Smooth muscle cell (in vitro differentiated cells): Measurements from ENCODE around the gene S100A10. TPM values are rescaled to one million over a fixed set of nuclear protein-coding genes. Genes with fewer than 3 reads are reported as not detected.

Experiments
- DNase-seq: peaks from one replicate; lab custom pipeline; 2025; ENCODE audit not compliant: unreplicated experiment; lab: John Stamatoyannopoulos, UW
- H2AFZ ChIP-seq: fragments of 200-600 bp; sonication (generic); 2 replicates; pipeline ENCODE4 v1.6.0; 2016; ENCODE audit warnings: antibody characterized with exemption, low read depth, mild to moderate bottlenecking
- H3F3A ChIP-seq: fragments of 200-600 bp; sonication (generic); 2 replicates; pipeline ENCODE4 v1.6.0; 2017; ENCODE audit warnings: antibody characterized with exemption, low read depth
- H3K27ac ChIP-seq: fragments of 200-600 bp; sonication (generic); 2 replicates; pipeline ENCODE4 v1.5.1; 2016; ENCODE audit warnings: low read depth, mild to moderate bottlenecking
- H3K27me3 ChIP-seq: fragments of 200-600 bp; sonication (generic); 2 replicates; pipeline ENCODE4 v1.6.1; 2016; ENCODE audit warnings: low read depth, mild to moderate bottlenecking
- H3K36me3 ChIP-seq: fragments of 200-600 bp; sonication (generic); 2 replicates; pipeline ENCODE4 v1.5.1; 2016; ENCODE audit warnings: low read depth
- H3K4me1 ChIP-seq: fragments of 200-600 bp; sonication (generic); 2 replicates; pipeline ENCODE4 v1.5.1; 2016; ENCODE audit warnings: low read depth
- H3K4me2 ChIP-seq: fragments of 200-600 bp; sonication (generic); 2 replicates; pipeline ENCODE4 v1.6.0; 2016; ENCODE audit warnings: mild to moderate bottlenecking
- H3K4me3 ChIP-seq: fragments of 200-600 bp; sonication (generic); 2 replicates; pipeline ENCODE4 v1.5.1; 2016; ENCODE audit warnings: mild to moderate bottlenecking
- H3K79me2 ChIP-seq: fragments of 200-600 bp; sonication (generic); 2 replicates; pipeline ENCODE4 v1.6.0; 2016; ENCODE audit warnings: low read depth, mild to moderate bottlenecking
- H3K9ac ChIP-seq: fragments of 200-600 bp; sonication (generic); 2 replicates; pipeline ENCODE4 v1.6.0; 2016; ENCODE audit warnings: low read depth
- H3K9me3 ChIP-seq: fragments of 200-600 bp; sonication (generic); replicated peaks from 2 replicates; pipeline ENCODE4 v1.5.1; 2016; ENCODE audit warnings: low read depth
- H4K20me1 ChIP-seq: fragments of 200-600 bp; sonication (generic); 2 replicates; pipeline ENCODE4 v1.6.0; 2016; ENCODE audit warnings: low read depth
- CTCF ChIP-seq: fragments of 200-600 bp; sonication (generic); IDR thresholded peaks from 2 replicates; pipeline ENCODE4 v1.5.1; 2017; ENCODE audit warnings: borderline replicate concordance, mild to moderate bottlenecking, antibody characterized with exemption; ENCODE audit not compliant: insufficient read depth, poor library complexity, severe bottlenecking
- WGBS: methylation state at CpG from one replicate; pipeline ENCODE4 v1.1.7; 2016; ENCODE audit warnings: low lambda C conversion rate; 5-methylcytosine and 5-hydroxymethylcytosine counted together
- polyA plus RNA-seq: library from polyadenylated mRNA; unstranded; fragments of >200 nt; fragmentation: Nextera tagmentation; extraction: Ambion mirVana; gene quantifications from 2 replicates; pipeline ENCODE4 v1.2.1, GENCODE V29; 2016
- total RNA-seq: library from RNA; depleted of rRNA; stranded (reverse); fragments of >200 nt; gene quantifications from 2 replicates; pipeline ENCODE4 v1.2.3, GENCODE V29; 2014

Gene S100A10
- total and polyA plus RNA-seq, 2 experiments from 2014 or later, result 477 to 1,351 TPM

DNA sequence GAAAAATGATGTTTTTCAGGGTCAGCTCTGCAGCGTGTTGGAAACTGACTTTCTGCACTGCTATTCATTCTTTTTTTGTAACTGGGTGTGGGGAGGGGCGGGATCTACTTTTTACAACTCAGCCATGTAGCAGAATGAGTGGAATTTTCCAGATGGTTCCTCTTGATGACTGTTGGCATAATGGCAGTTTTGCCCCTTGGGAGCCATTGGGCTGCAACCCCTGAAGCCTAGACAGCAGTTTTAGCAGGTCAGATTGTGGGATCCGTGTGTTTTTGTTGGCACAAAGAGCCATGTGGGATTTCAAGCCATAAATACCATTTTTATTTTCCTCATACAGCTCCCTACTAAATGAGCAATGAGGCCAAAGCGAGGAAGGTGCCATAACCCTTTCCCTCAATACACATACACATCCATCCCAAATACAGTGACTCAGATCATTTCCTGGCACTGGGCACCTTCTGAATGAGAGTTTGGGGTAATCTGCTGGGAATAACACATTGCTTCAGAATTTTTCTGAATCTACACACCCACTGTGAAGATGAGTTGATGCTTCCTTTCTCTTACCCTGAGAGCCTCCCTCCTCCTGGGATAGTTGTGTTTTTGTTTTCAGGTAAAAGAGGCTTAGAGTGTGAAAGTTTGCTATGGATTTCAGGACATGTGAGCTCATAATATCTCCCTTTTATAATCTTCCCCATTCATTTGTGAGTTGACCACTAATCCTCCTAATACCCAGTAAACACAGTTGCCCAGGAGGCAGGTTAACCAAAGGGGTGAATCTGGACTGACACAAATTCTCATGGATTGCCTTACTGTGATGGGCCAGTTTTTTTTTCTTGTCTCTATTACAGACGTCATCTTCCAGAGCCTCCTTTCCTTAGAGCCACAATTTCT is 13.1 kb downstream of the S100A10 start:
- H3K9me3 ChIP-seq, result no peaks in the 10 kb centered on the region
- no peak overlapping the region for H3K9ac ChIP-seq
- TF ChIP-seq CTCF, result no peak
- peaks cover 17% of the 10 kb centered on the region for H3K79me2 ChIP-seq
- no peaks in the 10 kb centered on the region for H3K27me3 ChIP-seq
- peaks cover 39% of the 10 kb centered on the region for H3F3A ChIP-seq
- H3K4me3 ChIP-seq, result no peak overlapping the region
- 53% methylated on average over 5 of the region's 5 CpGs for WGBS
- peaks cover 41% of the 10 kb centered on the region for H4K20me1 ChIP-seq
- H3K36me3 ChIP-seq, result peaks cover 6% of the 10 kb centered on the region
- no peak overlapping the region for H3K4me2 ChIP-seq
- H3K27ac ChIP-seq, result peak overlapping the region; percentile 51
- no peak for DNase-seq
- no peak overlapping the region for H2AFZ ChIP-seq
- H3K4me1 ChIP-seq, result peaks cover 12% of the 10 kb centered on the region

GRCh38 chr1:151978922-151979321 is 14.7 kb downstream of the S100A10 start:
- H2AFZ ChIP-seq, result no peak overlapping the region
- H3K4me3 ChIP-seq, result no peak overlapping the region
- peaks cover 9% of the 10 kb centered on the region for H3K79me2 ChIP-seq
- TF ChIP-seq CTCF, result no peak
- no peak for DNase-seq
- no peaks in the 10 kb centered on the region for H3K9me3 ChIP-seq
- no peak overlapping the region for H3K4me2 ChIP-seq
- H3K36me3 ChIP-seq, result peaks cover 6% of the 10 kb centered on the region
- whole genome bisulfite sequencing, result 53% methylated on average over 5 of the region's 5 CpGs
- peaks cover 27% of the 10 kb centered on the region for H3F3A ChIP-seq
- peaks cover 12% of the 10 kb centered on the region for H3K4me1 ChIP-seq
- H4K20me1 ChIP-seq, result peaks cover 25% of the 10 kb centered on the region
- no peaks in the 10 kb centered on the region for H3K27me3 ChIP-seq
- no peak overlapping the region for H3K27ac ChIP-seq
- no peak overlapping the region for H3K9ac ChIP-seq

DNA sequence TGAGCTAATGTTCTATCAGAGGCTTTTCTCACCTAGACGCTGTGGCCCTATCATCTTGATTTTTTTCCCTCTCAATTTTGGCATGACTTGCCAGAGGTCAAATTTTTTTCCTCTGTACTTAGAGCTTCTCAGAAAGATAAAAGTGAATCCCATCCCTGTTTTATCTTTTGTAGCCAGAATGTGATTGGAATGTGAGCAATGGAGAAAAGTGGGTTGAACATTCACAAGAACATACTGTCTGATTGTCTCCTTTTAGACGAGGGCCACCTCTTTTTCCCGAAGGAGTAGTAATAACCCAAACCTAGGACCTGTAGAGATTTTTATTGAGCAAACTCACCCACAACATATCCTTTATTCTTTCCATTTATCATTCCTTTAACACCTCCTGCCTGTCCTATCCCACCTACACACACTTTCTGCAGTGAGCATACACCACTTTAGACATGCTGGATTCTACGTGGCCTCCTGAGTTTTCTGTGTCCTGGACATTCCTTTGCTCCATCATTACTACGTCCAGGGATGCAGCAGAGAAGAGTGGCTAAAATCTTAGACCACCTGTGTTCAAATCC is 15.9 kb downstream of the S100A10 start:
- 33% methylated on average over 5 of the region's 5 CpGs for WGBS
- no peaks in the 10 kb centered on the region for H3K79me2 ChIP-seq
- peaks cover 17% of the 10 kb centered on the region for H3K4me1 ChIP-seq
- no peak overlapping the region for H2AFZ ChIP-seq
- peaks cover 13% of the 10 kb centered on the region for H4K20me1 ChIP-seq
- H3K27ac ChIP-seq, result peak overlapping the region; percentile 90
- H3K27me3 ChIP-seq, result no peaks in the 10 kb centered on the region
- peak overlapping the region; percentile 54 for H3K4me2 ChIP-seq
- DNase-seq, result no peak
- H3K36me3 ChIP-seq, result no peaks in the 10 kb centered on the region
- peaks cover 25% of the 10 kb centered on the region for H3F3A ChIP-seq
- H3K9me3 ChIP-seq, result no peaks in the 10 kb centered on the region
- no peak overlapping the region for H3K4me3 ChIP-seq
- no peak for TF ChIP-seq CTCF
- no peak overlapping the region for H3K9ac ChIP-seq
